Stimulated activated naive B cell treated with anti-CD40 and anti-IgM and Interleukin-4, amounts not matched to agents 10 μg/mL and 1 μg/mL and 100 μg/mL, for 72 hours (primary cell): ENCODE results near the gene GPR151.
"Not testable (repeated sequence)": the region's sequence is repeated elsewhere in the genome, so short reads cannot be mapped to it uniquely, and the experiment has no call there.

ENCODE experiments used
- ATAC-seq, 2 donors: fragments of 150-1000 bp; cut with Tn5 transposase; replicated peaks; 2 replicates each; pipeline ENCODE4 v1.10.0; 2021; ENCODE audit warnings: moderate library complexity in 1 of 2
- DNase-seq: peaks from one replicate; pipeline ENCODE4 v3.0.0; 2021
- H3K27ac Mint-ChIP-seq: one replicate; pipeline ENCODE4 v1.8.0; 2022; ENCODE audit warnings: mild to moderate bottlenecking, mixed read lengths
- H3K27me3 Mint-ChIP-seq, 2 donors: one replicate each; pipeline ENCODE4 v1.8.0; 2022; ENCODE audit warnings: mixed read lengths in 2 of 2
- H3K36me3 Mint-ChIP-seq, 2 donors: one replicate each; pipeline ENCODE4 v1.8.0; 2022; ENCODE audit warnings: mixed read lengths in 2 of 2, mild to moderate bottlenecking in 1 of 2
- H3K4me1 Mint-ChIP-seq, 2 donors: one replicate each; pipeline ENCODE4 v1.8.0; 2022; ENCODE audit warnings: mixed read lengths in 2 of 2, mild to moderate bottlenecking in 1 of 2
- H3K4me3 Mint-ChIP-seq, 2 donors: one replicate each; pipeline ENCODE4 v1.8.0; 2022; ENCODE audit warnings: mild to moderate bottlenecking in 2 of 2, mixed read lengths in 2 of 2, moderate library complexity in 1 of 2
- H3K9me3 Mint-ChIP-seq, 2 donors: one replicate each; pipeline ENCODE4 v1.8.0; 2022; ENCODE audit warnings: mixed read lengths in 2 of 2, mild to moderate bottlenecking in 1 of 2

Gene GPR151

GRCh38 chr5:146516151-146516475, at the start of gene GPR151:
Gene GPR151 (minus strand): TSS chr5:146516190. CDS start chr5:146516113, 77 bp downstream.
- DNase-seq: no peak
- H3K9me3 Mint-ChIP-seq: no peaks in the 10 kb centered on the region
- H3K4me3 Mint-ChIP-seq: no peak within 1 kb of the TSS
- no peak for ATAC-seq
- H3K4me1 Mint-ChIP-seq: peaks cover 0 to 2% of the 10 kb centered on the region in 2 donors
- H3K36me3 Mint-ChIP-seq: peaks cover 10% of the 10 kb centered on the region in 2 donors
- no peaks in the 10 kb centered on the region for H3K27me3 Mint-ChIP-seq
- H3K27ac Mint-ChIP-seq: no peak within 1 kb of the TSS

- Mint-ChIP-seq H3K36me3 (no peaks in the 10 kb centered on the region), H3K27ac (no peak overlapping the region), H3K9me3 (no peaks in the 10 kb centered on the region), H3K4me1 (peaks cover 0 to 7% of the 10 kb centered on the region in 2 donors), H3K27me3 (peaks cover 7 to 11% of the 10 kb centered on the region in 2 donors), H3K4me3 (no peak overlapping the region)
- DNase-seq (no peak), ATAC-seq (no peak)
Measured at GRCh38 chr5:146564007-146564762, 48.2 kb upstream of the GPR151 start.

- Mint-ChIP-seq H3K36me3 (no peaks in the 10 kb centered on the region), H3K4me1 (peaks cover 0 to 7% of the 10 kb centered on the region in 2 donors), H3K4me3 (no peak overlapping the region), H3K27ac (no peak overlapping the region), H3K27me3 (peaks cover 7 to 11% of the 10 kb centered on the region in 2 donors), H3K9me3 (peaks cover 0 to 2% of the 10 kb centered on the region in 2 donors)
- no peak for DNase-seq
- no peak for ATAC-seq
Measured at GRCh38 chr5:146562461-146562860, 46.5 kb upstream of the GPR151 start.

GRCh38 chr5:146561711-146562110, 45.7 kb upstream of the GPR151 start:
- DNase-seq (no peak), ATAC-seq (no peak)
- Mint-ChIP-seq H3K4me3 (no peak overlapping the region), H3K4me1 (peaks cover 0 to 7% of the 10 kb centered on the region in 2 donors), H3K27me3 (peaks cover 7 to 11% of the 10 kb centered on the region in 2 donors), H3K27ac (no peak overlapping the region), H3K36me3 (no peaks in the 10 kb centered on the region), H3K9me3 (peaks cover 0 to 2% of the 10 kb centered on the region in 2 donors)

GRCh38 chr5:146560205-146560812, 44.3 kb upstream of the GPR151 start:
- no peaks in the 10 kb centered on the region for H3K36me3 Mint-ChIP-seq
- H3K4me3 Mint-ChIP-seq: no peak overlapping the region
- ATAC-seq (no peak), DNase-seq (no peak)
- H3K9me3 Mint-ChIP-seq: peaks cover 0 to 4% of the 10 kb centered on the region in 2 donors
- H3K27ac Mint-ChIP-seq: no peak overlapping the region
- H3K4me1 Mint-ChIP-seq: no peaks in the 10 kb centered on the region
- peaks cover 7 to 9% of the 10 kb centered on the region in 2 donors for H3K27me3 Mint-ChIP-seq

- H3K4me1 Mint-ChIP-seq, DNase-seq, H3K9me3 Mint-ChIP-seq, ATAC-seq, H3K4me3 Mint-ChIP-seq, H3K36me3 Mint-ChIP-seq, H3K27ac Mint-ChIP-seq: not testable (repeated sequence)
- peaks cover 9 to 14% of the 10 kb centered on the region in 2 donors for H3K27me3 Mint-ChIP-seq
Measured at GRCh38 chr5:146556884-146557283, 40.9 kb upstream of the GPR151 start.

- H3K4me1 Mint-ChIP-seq: no peaks in the 10 kb centered on the region
- no peaks in the 10 kb centered on the region for H3K36me3 Mint-ChIP-seq
- H3K27ac Mint-ChIP-seq: no peak overlapping the region
- peaks cover 11 to 23% of the 10 kb centered on the region in 2 donors for H3K27me3 Mint-ChIP-seq
- ATAC-seq: no peak
- H3K4me3 Mint-ChIP-seq: no peak overlapping the region
- H3K9me3 Mint-ChIP-seq: peaks cover 0 to 4% of the 10 kb centered on the region in 2 donors
- DNase-seq: no peak
Measured at GRCh38 chr5:146553446-146553845, 37.5 kb upstream of the GPR151 start.

DNA sequence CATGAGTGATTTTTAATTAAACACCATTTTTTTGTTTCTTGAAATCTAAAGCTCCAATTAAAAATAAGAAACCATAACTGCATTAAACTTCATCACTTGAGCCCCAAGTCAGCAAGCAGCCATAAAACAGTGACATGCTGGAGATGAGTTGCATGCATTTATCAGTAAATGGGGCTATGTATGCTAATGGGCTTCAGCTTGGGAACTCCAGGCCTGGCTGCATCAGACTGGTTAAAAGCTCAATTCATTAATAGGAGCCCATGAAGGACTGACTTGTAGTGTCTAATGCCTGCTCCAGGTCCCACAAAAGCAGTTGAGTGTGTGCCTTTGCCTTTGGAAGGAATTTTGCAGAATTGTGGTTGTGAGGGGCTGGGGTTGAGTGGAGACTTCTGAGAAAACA, 33.6 kb upstream of the GPR151 start:
- H3K9me3 Mint-ChIP-seq: no peaks in the 10 kb centered on the region
- DNase-seq (no peak), ATAC-seq (no peak)
- peaks cover 8 to 28% of the 10 kb centered on the region in 2 donors for H3K27me3 Mint-ChIP-seq
- H3K27ac Mint-ChIP-seq: no peak overlapping the region
- no peaks in the 10 kb centered on the region for H3K36me3 Mint-ChIP-seq
- H3K4me3 Mint-ChIP-seq: no peak overlapping the region
- H3K4me1 Mint-ChIP-seq: no peaks in the 10 kb centered on the region

GRCh38 chr5:146548781-146549449, 32.9 kb upstream of the GPR151 start:
- H3K9me3 Mint-ChIP-seq: no peaks in the 10 kb centered on the region
- no peaks in the 10 kb centered on the region for H3K4me1 Mint-ChIP-seq
- no peak overlapping the region for H3K27ac Mint-ChIP-seq
- DNase-seq (no peak), ATAC-seq (no peak)
- H3K36me3 Mint-ChIP-seq: no peaks in the 10 kb centered on the region
- no peak overlapping the region for H3K4me3 Mint-ChIP-seq
- H3K27me3 Mint-ChIP-seq: peaks cover 8 to 23% of the 10 kb centered on the region in 2 donors

DNA sequence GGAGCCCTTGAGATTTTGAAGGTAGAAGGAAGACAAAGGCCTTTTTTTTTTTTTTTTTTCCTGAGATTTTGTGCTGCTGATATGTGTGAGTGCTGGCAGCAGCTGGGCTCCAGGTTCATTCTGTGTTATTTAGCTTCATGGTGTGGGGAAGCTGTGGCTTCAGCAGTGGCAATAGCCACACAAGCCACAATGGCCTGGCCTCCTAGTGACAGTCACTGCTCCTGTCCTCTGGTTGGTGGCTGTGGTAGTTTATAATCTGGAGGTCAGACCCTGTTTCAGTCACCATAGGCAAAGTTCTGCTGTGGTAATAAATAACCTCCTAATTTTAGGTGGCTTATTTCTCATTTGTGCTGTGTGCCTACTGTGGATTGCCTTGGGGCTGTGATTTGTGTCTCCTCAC, 28.2 kb upstream of the GPR151 start:
- no peak for DNase-seq
- Mint-ChIP-seq H3K4me3 (no peak overlapping the region), H3K27ac (no peak overlapping the region), H3K4me1 (no peaks in the 10 kb centered on the region), H3K9me3 (no peaks in the 10 kb centered on the region), H3K36me3 (no peaks in the 10 kb centered on the region), H3K27me3 (peaks cover 11 to 19% of the 10 kb centered on the region in 2 donors)
- ATAC-seq: no peak

GRCh38 chr5:146541958-146542849, 26.2 kb upstream of the GPR151 start:
- no peak overlapping the region for H3K4me3 Mint-ChIP-seq
- peaks cover 7 to 19% of the 10 kb centered on the region in 2 donors for H3K27me3 Mint-ChIP-seq
- H3K9me3 Mint-ChIP-seq: no peaks in the 10 kb centered on the region
- no peaks in the 10 kb centered on the region for H3K36me3 Mint-ChIP-seq
- H3K27ac Mint-ChIP-seq: no peak overlapping the region
- DNase-seq (peak; percentile 55), ATAC-seq (peak; percentile 87 to 94)
- no peaks in the 10 kb centered on the region for H3K4me1 Mint-ChIP-seq

GRCh38 chr5:146540414-146540813, 24.4 kb upstream of the GPR151 start:
- Mint-ChIP-seq H3K9me3 (no peaks in the 10 kb centered on the region), H3K27ac (no peak overlapping the region), H3K4me3 (no peak overlapping the region), H3K36me3 (no peaks in the 10 kb centered on the region), H3K4me1 (no peaks in the 10 kb centered on the region), H3K27me3 (peaks cover 7 to 13% of the 10 kb centered on the region in 2 donors)
- ATAC-seq (no peak), DNase-seq (no peak)

DNA sequence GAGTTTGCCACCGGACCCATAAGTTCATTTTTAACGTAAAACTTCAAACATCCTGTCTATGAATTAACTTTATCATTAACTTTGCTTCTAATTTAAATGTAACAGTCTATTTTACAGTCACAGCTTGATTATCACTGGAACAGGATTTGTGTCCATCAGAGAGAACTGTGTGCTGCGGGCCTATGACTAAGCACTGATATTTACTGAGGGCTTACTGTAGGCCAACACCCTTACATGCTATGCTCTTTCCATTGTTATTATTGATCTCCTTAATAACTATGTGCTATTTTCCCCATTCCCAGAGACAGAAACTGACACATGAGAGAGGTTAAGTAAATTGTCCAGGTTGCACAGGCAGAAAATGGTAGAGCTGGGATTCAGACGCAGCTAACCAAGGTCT, 24.0 kb upstream of the GPR151 start:
- Mint-ChIP-seq H3K27ac (no peak overlapping the region), H3K4me3 (no peak overlapping the region), H3K36me3 (no peaks in the 10 kb centered on the region), H3K9me3 (no peaks in the 10 kb centered on the region), H3K4me1 (no peaks in the 10 kb centered on the region), H3K27me3 (peaks cover 7 to 13% of the 10 kb centered on the region in 2 donors)
- DNase-seq (no peak), ATAC-seq (no peak)

- ATAC-seq (no peak), DNase-seq (no peak)
- no peak overlapping the region for H3K4me3 Mint-ChIP-seq
- peaks cover 7 to 13% of the 10 kb centered on the region in 2 donors for H3K27me3 Mint-ChIP-seq
- no peaks in the 10 kb centered on the region for H3K36me3 Mint-ChIP-seq
- no peaks in the 10 kb centered on the region for H3K9me3 Mint-ChIP-seq
- no peak overlapping the region for H3K27ac Mint-ChIP-seq
- H3K4me1 Mint-ChIP-seq: peaks cover under 1 to 2% of the 10 kb centered on the region in 2 donors
Measured at GRCh38 chr5:146538432-146538831, 22.4 kb upstream of the GPR151 start.
